WTC11 (cell line): ENCODE measurements around the gene ATG5. TPM values are rescaled to one million over a fixed set of nuclear protein-coding genes. Genes with fewer than 3 reads are reported as not detected.
A peak's percentile ranks its signal among the peaks of the same experiment; 100 is the strongest.

Experiments
- ATAC-seq: fragments of 200-7000 bp; cut with Tn5 transposase; 2 replicates; pipeline ENCODE4 v1.10.0; 2021; ENCODE audit warnings: mild to moderate bottlenecking, moderate library complexity
- CTCF ChIA-PET: fragments of 300-600 bp; sonication (Branson Sonifier 250); formaldehyde crosslinking; loops from one replicate; lab custom pipeline; 2021; ENCODE audit warnings: antibody characterized with exemption; lab: Charles Lee
- POLR2A ChIA-PET: fragments of 350-600 bp; sonication (Branson Sonifier 250); formaldehyde crosslinking; loops from one replicate; lab custom pipeline; 2021; ENCODE audit warnings: antibody characterized with exemption; lab: Charles Lee
- DNase-seq: peaks from one replicate; pipeline ENCODE4 v3.0.0; 2021; ENCODE audit warnings: low spot score
- H3K27ac Mint-ChIP-seq: 2 replicates; pipeline ENCODE4 v1.8.0; 2021; ENCODE audit warnings: mixed read lengths
- H3K27me3 Mint-ChIP-seq: 2 replicates; pipeline ENCODE4 v1.8.0; 2021; ENCODE audit warnings: low read depth, mild to moderate bottlenecking, moderate library complexity, mixed read lengths
- H3K36me3 Mint-ChIP-seq: 2 replicates; pipeline ENCODE4 v1.8.0; 2021; ENCODE audit warnings: mixed read lengths
- H3K4me1 Mint-ChIP-seq: 2 replicates; pipeline ENCODE4 v1.8.0; 2022; ENCODE audit warnings: mixed read lengths
- H3K4me3 Mint-ChIP-seq: 2 replicates; pipeline ENCODE4 v1.8.0; 2021; ENCODE audit warnings: mild to moderate bottlenecking, moderate library complexity, mixed read lengths
- H3K9me3 Mint-ChIP-seq: 2 replicates; pipeline ENCODE4 v1.8.0; 2021; ENCODE audit warnings: mixed read lengths
- CREB1 ChIP-seq: sonication (generic); formaldehyde crosslinking; IDR thresholded peaks from 2 replicates; pipeline ENCODE4 v1.8.0; 2023; ENCODE audit warnings: mild to moderate bottlenecking, missing genetic modification reagents
- ELF4 ChIP-seq: sonication (generic); formaldehyde crosslinking; IDR thresholded peaks from 2 replicates; pipeline ENCODE4 v1.8.1; 2022; ENCODE audit warnings: low read depth, mild to moderate bottlenecking, moderate library complexity, missing genetic modification reagents
- GRHL2 ChIP-seq: fragments of 250-450 bp; sonication (Bioruptor Pico); IDR thresholded peaks from 2 replicates; pipeline ENCODE4 v1.8.0; 2022; ENCODE audit warnings: mild to moderate bottlenecking, moderate library complexity; ENCODE audit not compliant: insufficient replicate concordance, severe bottlenecking
- GTF2I ChIP-seq: fragments of 250-450 bp; sonication (Bioruptor Pico); conservative IDR thresholded peaks from 2 replicates; pipeline ENCODE4 v1.4.0; 2021; ENCODE audit warnings: mild to moderate bottlenecking
- IRF1 ChIP-seq: sonication (generic); formaldehyde crosslinking; IDR thresholded peaks from 2 replicates; pipeline ENCODE4 v1.8.0; 2023; ENCODE audit warnings: missing genetic modification reagents
- MAX ChIP-seq: sonication (generic); formaldehyde crosslinking; IDR thresholded peaks from 2 replicates; pipeline ENCODE4 v1.8.0; 2022; ENCODE audit warnings: mild to moderate bottlenecking, missing genetic modification reagents
- NR1H2 ChIP-seq: sonication (generic); formaldehyde crosslinking; IDR thresholded peaks from 2 replicates; pipeline ENCODE4 v1.9.0; 2021; ENCODE audit warnings: mild to moderate bottlenecking, moderate library complexity, missing genetic modification reagents
- OVOL2 ChIP-seq: fragments of 250-450 bp; sonication (Bioruptor Pico); IDR thresholded peaks from 2 replicates; pipeline ENCODE4 v1.9.0; 2021; ENCODE audit warnings: mild to moderate bottlenecking, borderline replicate concordance
- PRRX2 ChIP-seq: fragments of 250-450 bp; sonication (Bioruptor Pico); IDR thresholded peaks from 2 replicates; pipeline ENCODE4 v1.8.0; 2021; ENCODE audit warnings: mild to moderate bottlenecking
- SMAD3 ChIP-seq: sonication (generic); formaldehyde crosslinking; IDR thresholded peaks from 2 replicates; pipeline ENCODE4 v1.8.0; 2022; ENCODE audit warnings: missing genetic modification reagents, mild to moderate bottlenecking, borderline replicate concordance
- USF1 ChIP-seq: sonication (generic); formaldehyde crosslinking; IDR thresholded peaks from 2 replicates; pipeline ENCODE4 v1.8.0; 2022; ENCODE audit warnings: mild to moderate bottlenecking, missing genetic modification reagents
- ZNF138 ChIP-seq: sonication (generic); formaldehyde crosslinking; conservative IDR thresholded peaks from 2 replicates; pipeline ENCODE4 v1.8.1; 2022; ENCODE audit warnings: mild to moderate bottlenecking, moderate library complexity, missing genetic modification reagents
- ZNF416 ChIP-seq: fragments of 250-450 bp; sonication (Bioruptor Pico); IDR thresholded peaks from 2 replicates; pipeline ENCODE4 v1.9.0; 2021; ENCODE audit warnings: mild to moderate bottlenecking, inconsistent platforms
- ZNF423 ChIP-seq: fragments of 250-450 bp; sonication (Bioruptor Pico); IDR thresholded peaks from 2 replicates; pipeline ENCODE4 v2.1.2; 2022; ENCODE audit warnings: mild to moderate bottlenecking, moderate library complexity
- ZNF512 ChIP-seq: sonication (generic); formaldehyde crosslinking; IDR thresholded peaks from 2 replicates; pipeline ENCODE4 v1.8.1; 2022; ENCODE audit warnings: missing genetic modification reagents, borderline replicate concordance
- total RNA-seq: library from RNA; stranded (reverse); gene quantifications from 3 replicates; pipeline ENCODE4 v1.2.3, GENCODE V29; 2021
- TF ChIP-seq, protein P1 (sequence below): sonication (generic); formaldehyde crosslinking; IDR thresholded peaks from 2 replicates; pipeline ENCODE4 v1.8.1; 2023; ENCODE audit warnings: mild to moderate bottlenecking, moderate library complexity, missing genetic modification reagents
- TF ChIP-seq, protein P2 (sequence below): fragments of 250-450 bp; sonication (Bioruptor Pico); IDR thresholded peaks from 2 replicates; pipeline ENCODE4 v1.8.0; 2021; ENCODE audit warnings: mild to moderate bottlenecking
- TF ChIP-seq, protein P3 (sequence below): sonication (generic); formaldehyde crosslinking; IDR thresholded peaks from 2 replicates; pipeline ENCODE4 v1.8.1; 2022; ENCODE audit warnings: mild to moderate bottlenecking, moderate library complexity, missing genetic modification reagents
- TF ChIP-seq, protein P4 (sequence below): fragments of 250-450 bp; sonication (Bioruptor Pico); IDR thresholded peaks from 2 replicates; pipeline ENCODE4 v1.9.0; 2021; ENCODE audit warnings: mild to moderate bottlenecking, borderline replicate concordance
- TF ChIP-seq, protein P5 (sequence below): fragments of 250-450 bp; sonication (Bioruptor Pico); IDR thresholded peaks from 2 replicates; pipeline ENCODE4 v2.1.2; 2022; ENCODE audit warnings: mild to moderate bottlenecking, moderate library complexity

ATG5 gene
- total RNA-seq, 1 experiment from 2014 or later, result 32.6 TPM

GRCh38 chr6:106363401-106364138 is 38.0 kb upstream of the ATG5 start:
- Mint-ChIP-seq H3K4me3 (no peak overlapping the region), H3K36me3 (peaks cover 2% of the 10 kb centered on the region; the same call in 1 of the 2 replicates), H3K27ac (no peak overlapping the region), H3K4me1 (peaks cover 11% of the 10 kb centered on the region), H3K27me3 (peaks cover 18% of the 10 kb centered on the region), H3K9me3 (no peaks in the 10 kb centered on the region)
- no peak for ATAC-seq
- DNase-seq, result no peak
- TF ChIP-seq OVOL2 (CRISPR knock-in tag) (no peak), GTF2I (no peak), NR1H2 (CRISPR knock-in tag) (no peak), GRHL2 (no peak), ZNF512 (CRISPR knock-in tag) (no peak), CREB1 (CRISPR knock-in tag) (no peak), USF1 (CRISPR knock-in tag) (no peak), ZNF416 (CRISPR knock-in tag) (no peak), ELF4 (CRISPR knock-in tag) (no peak), SMAD3 (no peak), IRF1 (CRISPR knock-in tag) (no peak), ZNF138 (CRISPR knock-in tag) (no peak), PRRX2 (CRISPR knock-in tag) (no peak)
- TF ChIP-seq, protein P1, sequence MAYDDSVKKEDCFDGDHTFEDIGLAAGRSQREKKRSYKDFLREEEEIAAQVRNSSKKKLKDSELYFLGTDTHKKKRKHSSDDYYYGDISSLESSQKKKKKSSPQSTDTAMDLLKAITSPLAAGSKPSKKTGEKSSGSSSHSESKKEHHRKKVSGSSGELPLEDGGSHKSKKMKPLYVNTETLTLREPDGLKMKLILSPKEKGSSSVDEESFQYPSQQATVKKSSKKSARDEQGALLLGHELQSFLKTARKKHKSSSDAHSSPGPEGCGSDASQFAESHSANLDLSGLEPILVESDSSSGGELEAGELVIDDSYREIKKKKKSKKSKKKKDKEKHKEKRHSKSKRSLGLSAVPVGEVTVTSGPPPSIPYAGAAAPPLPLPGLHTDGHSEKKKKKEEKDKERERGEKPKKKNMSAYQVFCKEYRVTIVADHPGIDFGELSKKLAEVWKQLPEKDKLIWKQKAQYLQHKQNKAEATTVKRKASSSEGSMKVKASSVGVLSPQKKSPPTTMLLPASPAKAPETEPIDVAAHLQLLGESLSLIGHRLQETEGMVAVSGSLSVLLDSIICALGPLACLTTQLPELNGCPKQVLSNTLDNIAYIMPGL, result no peak
- TF ChIP-seq, protein P2, sequence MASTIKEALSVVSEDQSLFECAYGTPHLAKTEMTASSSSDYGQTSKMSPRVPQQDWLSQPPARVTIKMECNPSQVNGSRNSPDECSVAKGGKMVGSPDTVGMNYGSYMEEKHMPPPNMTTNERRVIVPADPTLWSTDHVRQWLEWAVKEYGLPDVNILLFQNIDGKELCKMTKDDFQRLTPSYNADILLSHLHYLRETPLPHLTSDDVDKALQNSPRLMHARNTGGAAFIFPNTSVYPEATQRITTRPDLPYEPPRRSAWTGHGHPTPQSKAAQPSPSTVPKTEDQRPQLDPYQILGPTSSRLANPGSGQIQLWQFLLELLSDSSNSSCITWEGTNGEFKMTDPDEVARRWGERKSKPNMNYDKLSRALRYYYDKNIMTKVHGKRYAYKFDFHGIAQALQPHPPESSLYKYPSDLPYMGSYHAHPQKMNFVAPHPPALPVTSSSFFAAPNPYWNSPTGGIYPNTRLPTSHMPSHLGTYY, result no peak
- TF ChIP-seq, protein P3, sequence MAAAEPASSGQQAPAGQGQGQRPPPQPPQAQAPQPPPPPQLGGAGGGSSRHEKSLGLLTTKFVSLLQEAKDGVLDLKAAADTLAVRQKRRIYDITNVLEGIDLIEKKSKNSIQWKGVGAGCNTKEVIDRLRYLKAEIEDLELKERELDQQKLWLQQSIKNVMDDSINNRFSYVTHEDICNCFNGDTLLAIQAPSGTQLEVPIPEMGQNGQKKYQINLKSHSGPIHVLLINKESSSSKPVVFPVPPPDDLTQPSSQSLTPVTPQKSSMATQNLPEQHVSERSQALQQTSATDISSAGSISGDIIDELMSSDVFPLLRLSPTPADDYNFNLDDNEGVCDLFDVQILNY (CRISPR knock-in tag), result no peak
- TF ChIP-seq, all 79 proteins: peak for 0
- CTCF ChIA-PET, result no interaction called here
- POLR2A ChIA-PET, result interaction anchor here (0.6 kb wide), 1 partner anchor 36 kb away, joined by 6 read pairs; no protein-coding TSS in a partner anchor

DNA sequence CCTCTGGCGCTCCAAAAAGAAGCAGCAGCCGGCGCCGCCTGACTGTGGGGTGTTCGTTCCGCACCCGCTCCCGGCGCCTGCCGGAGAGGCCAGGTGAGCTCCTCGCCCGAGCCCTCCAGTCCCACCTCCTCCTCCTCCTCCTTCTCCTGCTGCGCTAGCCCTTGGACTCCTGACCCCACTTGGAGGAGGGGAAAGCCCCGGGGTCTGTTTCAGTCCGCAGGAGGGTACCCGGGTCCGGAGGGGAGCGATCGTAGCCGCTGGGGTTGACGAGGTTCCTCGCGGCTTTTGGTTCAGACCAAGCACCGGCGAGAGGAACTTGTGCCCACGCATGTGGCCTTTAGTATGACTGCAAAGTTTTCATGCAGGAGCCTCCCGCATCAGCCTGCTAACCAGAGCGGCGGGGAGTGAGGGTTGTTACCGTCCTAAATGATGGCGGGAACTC is 35.5 kb upstream of the ATG5 start:
- Mint-ChIP-seq H3K9me3 (no peaks in the 10 kb centered on the region), H3K27me3 (peaks cover 18% of the 10 kb centered on the region), H3K36me3 (peaks cover 2% of the 10 kb centered on the region; the same call in 1 of the 2 replicates), H3K4me1 (peaks cover 11% of the 10 kb centered on the region), H3K4me3 (peak overlapping the region; percentile 86), H3K27ac (no peak overlapping the region)
- POLR2A ChIA-PET, result interaction anchor here (0.6 kb wide), 1 partner anchor 1709 kb away, joined by 3 read pairs; no protein-coding TSS in a partner anchor
- DNase-seq (peak; percentile 44), ATAC-seq (peak; percentile 35)
- CTCF ChIA-PET, result interaction anchor here (0.6 to 3.6 kb wide), 57 partner anchors 9 to 1245 kb away, joined by 3 to 38 read pairs (median 4); partner anchors contain the start of genes ATG5 and BEND3
- no peak for TF ChIP-seq IRF1 (CRISPR knock-in tag)
- TF ChIP-seq, protein P4, sequence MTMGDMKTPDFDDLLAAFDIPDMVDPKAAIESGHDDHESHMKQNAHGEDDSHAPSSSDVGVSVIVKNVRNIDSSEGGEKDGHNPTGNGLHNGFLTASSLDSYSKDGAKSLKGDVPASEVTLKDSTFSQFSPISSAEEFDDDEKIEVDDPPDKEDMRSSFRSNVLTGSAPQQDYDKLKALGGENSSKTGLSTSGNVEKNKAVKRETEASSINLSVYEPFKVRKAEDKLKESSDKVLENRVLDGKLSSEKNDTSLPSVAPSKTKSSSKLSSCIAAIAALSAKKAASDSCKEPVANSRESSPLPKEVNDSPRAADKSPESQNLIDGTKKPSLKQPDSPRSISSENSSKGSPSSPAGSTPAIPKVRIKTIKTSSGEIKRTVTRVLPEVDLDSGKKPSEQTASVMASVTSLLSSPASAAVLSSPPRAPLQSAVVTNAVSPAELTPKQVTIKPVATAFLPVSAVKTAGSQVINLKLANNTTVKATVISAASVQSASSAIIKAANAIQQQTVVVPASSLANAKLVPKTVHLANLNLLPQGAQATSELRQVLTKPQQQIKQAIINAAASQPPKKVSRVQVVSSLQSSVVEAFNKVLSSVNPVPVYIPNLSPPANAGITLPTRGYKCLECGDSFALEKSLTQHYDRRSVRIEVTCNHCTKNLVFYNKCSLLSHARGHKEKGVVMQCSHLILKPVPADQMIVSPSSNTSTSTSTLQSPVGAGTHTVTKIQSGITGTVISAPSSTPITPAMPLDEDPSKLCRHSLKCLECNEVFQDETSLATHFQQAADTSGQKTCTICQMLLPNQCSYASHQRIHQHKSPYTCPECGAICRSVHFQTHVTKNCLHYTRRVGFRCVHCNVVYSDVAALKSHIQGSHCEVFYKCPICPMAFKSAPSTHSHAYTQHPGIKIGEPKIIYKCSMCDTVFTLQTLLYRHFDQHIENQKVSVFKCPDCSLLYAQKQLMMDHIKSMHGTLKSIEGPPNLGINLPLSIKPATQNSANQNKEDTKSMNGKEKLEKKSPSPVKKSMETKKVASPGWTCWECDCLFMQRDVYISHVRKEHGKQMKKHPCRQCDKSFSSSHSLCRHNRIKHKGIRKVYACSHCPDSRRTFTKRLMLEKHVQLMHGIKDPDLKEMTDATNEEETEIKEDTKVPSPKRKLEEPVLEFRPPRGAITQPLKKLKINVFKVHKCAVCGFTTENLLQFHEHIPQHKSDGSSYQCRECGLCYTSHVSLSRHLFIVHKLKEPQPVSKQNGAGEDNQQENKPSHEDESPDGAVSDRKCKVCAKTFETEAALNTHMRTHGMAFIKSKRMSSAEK, result no peak
- TF ChIP-seq MAX (CRISPR knock-in tag), result peak; percentile 53; the same call in 1 of the 2 replicates
- TF ChIP-seq ZNF423, result peak; percentile 70
- TF ChIP-seq, protein P5, sequence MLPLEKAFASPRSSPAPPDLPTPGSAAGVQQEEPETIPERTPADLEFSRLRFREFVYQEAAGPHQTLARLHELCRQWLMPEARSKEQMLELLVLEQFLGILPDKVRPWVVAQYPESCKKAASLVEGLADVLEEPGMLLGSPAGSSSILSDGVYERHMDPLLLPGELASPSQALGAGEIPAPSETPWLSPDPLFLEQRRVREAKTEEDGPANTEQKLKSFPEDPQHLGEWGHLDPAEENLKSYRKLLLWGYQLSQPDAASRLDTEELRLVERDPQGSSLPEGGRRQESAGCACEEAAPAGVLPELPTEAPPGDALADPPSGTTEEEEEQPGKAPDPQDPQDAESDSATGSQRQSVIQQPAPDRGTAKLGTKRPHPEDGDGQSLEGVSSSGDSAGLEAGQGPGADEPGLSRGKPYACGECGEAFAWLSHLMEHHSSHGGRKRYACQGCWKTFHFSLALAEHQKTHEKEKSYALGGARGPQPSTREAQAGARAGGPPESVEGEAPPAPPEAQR (CRISPR knock-in tag), result no peak
